Liver (tissue), 9 donors: ENCODE results near the gene BAIAP2. TPM values are rescaled to one million over a fixed set of nuclear protein-coding genes. Genes with fewer than 3 reads are reported as not detected.

ENCODE experiments used
- DNase-seq: peaks from one replicate; pipeline ENCODE4 v3.0.0-alpha.2; 2017; ENCODE audit warnings: low spot score
- H3K27ac ChIP-seq, 2 donors: one replicate each; pipeline ENCODE4 v1.7.0; 2013; ENCODE audit warnings: inconsistent platforms in 2 of 2, low read length in 2 of 2, control low read depth in 1 of 2, low read depth in 1 of 2, mild to moderate bottlenecking in 1 of 2
- H3K27me3 ChIP-seq, 4 donors: one replicate each; pipeline versions ENCODE4 v1.6.1 to v1.7.0; 2013; ENCODE audit warnings: low read length in 3 of 4, inconsistent platforms in 1 of 4, mild to moderate bottlenecking in 1 of 4, moderate library complexity in 1 of 4; ENCODE audit not compliant: control insufficient read depth in 4 of 4, insufficient read depth in 4 of 4
- H3K36me3 ChIP-seq, 4 donors: one replicate each; pipeline versions ENCODE4 v1.6.1 to v1.7.0; 2013; ENCODE audit warnings: low read length in 3 of 4, mild to moderate bottlenecking in 3 of 4, low read depth in 1 of 4, moderate library complexity in 1 of 4; ENCODE audit not compliant: control insufficient read depth in 4 of 4, insufficient read depth in 3 of 4
- H3K4me1 ChIP-seq, 4 donors: one replicate each; pipeline versions ENCODE4 v1.6.1 to v1.7.0; 2013; ENCODE audit warnings: low read length in 3 of 4, mild to moderate bottlenecking in 3 of 4, moderate library complexity in 1 of 4; ENCODE audit not compliant: control insufficient read depth in 4 of 4, insufficient read depth in 4 of 4
- H3K4me3 ChIP-seq, 3 donors: one replicate each; pipeline versions ENCODE4 v1.6.1 to v1.7.0; 2013; ENCODE audit warnings: low read length in 3 of 3, control low read depth in 1 of 3, low read depth in 1 of 3, mild to moderate bottlenecking in 1 of 3
- H3K9ac ChIP-seq, 2 donors: one replicate each; pipeline ENCODE4 v1.7.0; 2013; ENCODE audit warnings: low read length in 2 of 2, mild to moderate bottlenecking in 2 of 2, moderate library complexity in 2 of 2, control low read depth in 1 of 2, low read depth in 1 of 2
- H3K9me3 ChIP-seq, 4 donors: one replicate each; pipeline versions ENCODE4 v1.6.1 to v1.7.0; 2013; ENCODE audit warnings: low read length in 3 of 4; ENCODE audit not compliant: control insufficient read depth in 4 of 4
- EGR1 ChIP-seq, 2 donors: IDR thresholded peaks; 2 replicates each; pipeline ENCODE4 v1.6.1; 2016 to 2018; ENCODE audit warnings: antibody characterized with exemption in 2 of 2, low read depth in 2 of 2
- FOXA1 ChIP-seq: IDR thresholded peaks from 2 replicates; pipeline ENCODE4 v1.6.1; 2016; ENCODE audit warnings: antibody characterized with exemption
- FOXA2 ChIP-seq: IDR thresholded peaks from 2 replicates; pipeline ENCODE4 v1.6.1; 2016; ENCODE audit warnings: antibody characterized with exemption
- HNF4A ChIP-seq, 2 donors: conservative IDR thresholded peaks; 2 replicates each; pipeline ENCODE4 v1.6.1; 2016; ENCODE audit warnings: antibody characterized with exemption in 2 of 2, mild to moderate bottlenecking in 2 of 2
- JUND ChIP-seq, 2 donors: IDR thresholded peaks; 2 replicates each; pipeline ENCODE4 v1.6.1; 2016; ENCODE audit warnings: antibody characterized with exemption in 2 of 2
- NR2F2 ChIP-seq: IDR thresholded peaks from 2 replicates; pipeline ENCODE4 v1.6.1; 2016; ENCODE audit warnings: antibody characterized with exemption
- RAD21 ChIP-seq, 2 donors: IDR thresholded peaks; 2 replicates each; pipeline ENCODE4 v1.6.1; 2016; ENCODE audit warnings: antibody characterized with exemption in 2 of 2, mild to moderate bottlenecking in 2 of 2
- SP1 ChIP-seq: IDR thresholded peaks from 2 replicates; pipeline ENCODE4 v1.6.1; 2018; ENCODE audit warnings: antibody characterized with exemption, mild to moderate bottlenecking
- TAF1 ChIP-seq: conservative IDR thresholded peaks from 2 replicates; pipeline ENCODE4 v1.6.1; 2016; ENCODE audit warnings: antibody characterized with exemption, mild to moderate bottlenecking
- WGBS: extraction: QIAGEN DNeasy Blood & Tissue Kit; methylation state at CpG from one replicate; pipeline ENCODE4 v1.1.7; 2013; 5-methylcytosine and 5-hydroxymethylcytosine counted together
- polyA plus RNA-seq, 2 donors: library from polyadenylated mRNA; stranded (reverse) in 1 of 2; unstranded in 1 of 2; fragments of 200-250 nt in 1 of 2; fragments of >200 nt in 1 of 2; fragmentation: Nextera tagmentation in 1 of 2; extraction: Ambion mirVana in 1 of 2; gene quantifications; one replicate each; pipeline versions ENCODE4 v1.2.1 to v1.2.3, GENCODE V29; 2013 to 2015
- total RNA-seq, 2 donors: library from RNA; depleted of rRNA; stranded (reverse); fragments of >200 nt; gene quantifications; one replicate each; pipeline ENCODE4 v1.2.3, GENCODE V29; 2014
- TF ChIP-seq, protein P1 (sequence below): IDR thresholded peaks from 2 replicates; pipeline ENCODE4 v1.6.1; 2016; ENCODE audit warnings: antibody characterized with exemption
- TF ChIP-seq, protein P2 (sequence below): IDR thresholded peaks from 2 replicates; pipeline ENCODE4 v1.6.1; 2016; ENCODE audit warnings: antibody characterized with exemption, mild to moderate bottlenecking
- TF ChIP-seq, protein P3 (sequence below): IDR thresholded peaks from 2 replicates; pipeline ENCODE4 v1.6.1; 2016; ENCODE audit warnings: antibody characterized with exemption
- donor health status: healthy.
- donor health status: healthy.
- donor health status: healthy.
- donor health status: healthy.
- donor health status: healthy.

The BAIAP2 gene
- total and polyA plus RNA-seq, 4 donors, result 8.1 to 61.3 (median 44.9) TPM

DNA sequence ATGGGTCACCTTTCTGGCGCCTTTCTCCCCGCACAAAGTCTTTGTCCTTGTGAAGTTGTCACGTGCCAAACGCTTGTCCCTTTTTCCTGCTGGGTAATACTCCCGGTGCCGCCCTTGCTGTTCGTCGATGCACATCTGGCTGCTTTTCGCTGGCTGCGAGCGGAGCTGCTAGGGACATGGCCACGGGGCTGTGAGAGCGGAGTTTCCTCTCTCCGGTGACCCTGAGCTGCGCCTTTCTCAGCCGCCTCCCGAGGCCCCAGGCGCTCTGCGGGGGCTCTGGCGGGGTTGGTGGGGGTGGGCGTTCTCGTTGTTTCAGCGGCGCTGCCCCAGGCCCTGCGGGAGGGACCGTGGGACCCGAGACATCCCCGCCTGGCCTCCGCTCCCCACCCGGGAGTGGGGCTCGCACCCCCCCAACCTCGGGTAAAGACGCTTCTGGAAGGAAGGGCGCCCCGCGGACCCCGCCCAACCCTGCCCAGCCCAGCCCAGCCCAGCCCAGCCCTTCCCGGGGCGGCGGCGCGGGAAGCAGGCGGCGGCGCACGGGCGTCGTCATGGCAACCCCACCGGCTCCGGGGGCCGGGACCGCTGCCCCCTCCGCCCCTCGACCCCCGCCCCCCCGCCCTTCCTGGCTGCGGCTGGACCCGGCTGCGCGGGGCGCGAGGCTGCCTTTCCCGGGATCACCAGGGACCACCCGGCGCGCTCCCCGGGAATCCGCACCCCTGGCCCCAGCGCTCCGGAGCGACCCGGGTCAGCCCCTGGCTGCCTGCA, 31.1 kb upstream of the BAIAP2 start (continued):
- TF ChIP-seq, protein P1, sequence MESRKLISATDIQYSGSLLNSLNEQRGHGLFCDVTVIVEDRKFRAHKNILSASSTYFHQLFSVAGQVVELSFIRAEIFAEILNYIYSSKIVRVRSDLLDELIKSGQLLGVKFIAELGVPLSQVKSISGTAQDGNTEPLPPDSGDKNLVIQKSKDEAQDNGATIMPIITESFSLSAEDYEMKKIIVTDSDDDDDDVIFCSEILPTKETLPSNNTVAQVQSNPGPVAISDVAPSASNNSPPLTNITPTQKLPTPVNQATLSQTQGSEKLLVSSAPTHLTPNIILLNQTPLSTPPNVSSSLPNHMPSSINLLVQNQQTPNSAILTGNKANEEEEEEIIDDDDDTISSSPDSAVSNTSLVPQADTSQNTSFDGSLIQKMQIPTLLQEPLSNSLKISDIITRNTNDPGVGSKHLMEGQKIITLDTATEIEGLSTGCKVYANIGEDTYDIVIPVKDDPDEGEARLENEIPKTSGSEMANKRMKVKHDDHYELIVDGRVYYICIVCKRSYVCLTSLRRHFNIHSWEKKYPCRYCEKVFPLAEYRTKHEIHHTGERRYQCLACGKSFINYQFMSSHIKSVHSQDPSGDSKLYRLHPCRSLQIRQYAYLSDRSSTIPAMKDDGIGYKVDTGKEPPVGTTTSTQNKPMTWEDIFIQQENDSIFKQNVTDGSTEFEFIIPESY, result no peak

- H3K27me3 ChIP-seq, result peaks cover 0 to 6% (median 0%) of the 10 kb centered on the region in 4 donors
- WGBS, result 79% methylated on average over 10 of the region's 10 CpGs
Observed at GRCh38 chr17:81006891-81007290, 28.1 kb upstream of the BAIAP2 start.

More at GRCh38 chr17:81006891-81007290, 28.1 kb upstream of the BAIAP2 start:
- Histone ChIP-seq H3K4me1 (peaks cover 3 to 15% (median 12%) of the 10 kb centered on the region in 4 donors), H3K9me3 (no peaks in the 10 kb centered on the region), H3K27ac (no peak overlapping the region), H3K9ac (no peak overlapping the region), H3K36me3 (no peaks in the 10 kb centered on the region), H3K4me3 (no peak overlapping the region)
- DNase-seq, result no peak
- TF ChIP-seq RAD21 (IDR thresholded peaks at IDR 0.05) (no peak), FOXA1 (no peak), JUND (IDR thresholded peaks at IDR 0.05) (no peak), TAF1 (no peak), FOXA2 (no peak), SP1 (no peak), EGR1 (IDR thresholded peaks at IDR 0.05; ENCODE audit: low read depth in 2 of 2) (no peak), NR2F2 (no peak), HNF4A (conservative IDR thresholded peaks at IDR 0.05) (no peak)
- TF ChIP-seq, protein P1, result no peak
- TF ChIP-seq, protein P2, sequence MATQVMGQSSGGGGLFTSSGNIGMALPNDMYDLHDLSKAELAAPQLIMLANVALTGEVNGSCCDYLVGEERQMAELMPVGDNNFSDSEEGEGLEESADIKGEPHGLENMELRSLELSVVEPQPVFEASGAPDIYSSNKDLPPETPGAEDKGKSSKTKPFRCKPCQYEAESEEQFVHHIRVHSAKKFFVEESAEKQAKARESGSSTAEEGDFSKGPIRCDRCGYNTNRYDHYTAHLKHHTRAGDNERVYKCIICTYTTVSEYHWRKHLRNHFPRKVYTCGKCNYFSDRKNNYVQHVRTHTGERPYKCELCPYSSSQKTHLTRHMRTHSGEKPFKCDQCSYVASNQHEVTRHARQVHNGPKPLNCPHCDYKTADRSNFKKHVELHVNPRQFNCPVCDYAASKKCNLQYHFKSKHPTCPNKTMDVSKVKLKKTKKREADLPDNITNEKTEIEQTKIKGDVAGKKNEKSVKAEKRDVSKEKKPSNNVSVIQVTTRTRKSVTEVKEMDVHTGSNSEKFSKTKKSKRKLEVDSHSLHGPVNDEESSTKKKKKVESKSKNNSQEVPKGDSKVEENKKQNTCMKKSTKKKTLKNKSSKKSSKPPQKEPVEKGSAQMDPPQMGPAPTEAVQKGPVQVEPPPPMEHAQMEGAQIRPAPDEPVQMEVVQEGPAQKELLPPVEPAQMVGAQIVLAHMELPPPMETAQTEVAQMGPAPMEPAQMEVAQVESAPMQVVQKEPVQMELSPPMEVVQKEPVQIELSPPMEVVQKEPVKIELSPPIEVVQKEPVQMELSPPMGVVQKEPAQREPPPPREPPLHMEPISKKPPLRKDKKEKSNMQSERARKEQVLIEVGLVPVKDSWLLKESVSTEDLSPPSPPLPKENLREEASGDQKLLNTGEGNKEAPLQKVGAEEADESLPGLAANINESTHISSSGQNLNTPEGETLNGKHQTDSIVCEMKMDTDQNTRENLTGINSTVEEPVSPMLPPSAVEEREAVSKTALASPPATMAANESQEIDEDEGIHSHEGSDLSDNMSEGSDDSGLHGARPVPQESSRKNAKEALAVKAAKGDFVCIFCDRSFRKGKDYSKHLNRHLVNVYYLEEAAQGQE, result no peak
- TF ChIP-seq, protein P3, sequence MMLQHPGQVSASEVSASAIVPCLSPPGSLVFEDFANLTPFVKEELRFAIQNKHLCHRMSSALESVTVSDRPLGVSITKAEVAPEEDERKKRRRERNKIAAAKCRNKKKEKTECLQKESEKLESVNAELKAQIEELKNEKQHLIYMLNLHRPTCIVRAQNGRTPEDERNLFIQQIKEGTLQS, result no peak
